Neural progenitor cell (in vitro differentiated cells): Measurements from ENCODE around the gene GLIPR2. TPM values are rescaled to one million over a fixed set of nuclear protein-coding genes. Genes with fewer than 3 reads are reported as not detected.

Experiments used
- DNase-seq: peaks from one replicate; pipeline ENCODE4 v3.0.0-alpha.2; 2016; ENCODE audit warnings: low spot score
- H2AFZ ChIP-seq: fragments of 200-600 bp; sonication (generic); replicated peaks from 2 replicates; pipeline ENCODE4 v1.6.1; 2016; ENCODE audit warnings: antibody characterized with exemption
- H3F3A ChIP-seq: fragments of 200-600 bp; sonication (generic); 2 replicates; pipeline ENCODE4 v1.6.1; 2016; ENCODE audit warnings: antibody characterized with exemption, low read depth
- H3K27ac ChIP-seq: fragments of 200-600 bp; sonication (generic); 2 replicates; pipeline ENCODE4 v1.5.1; 2016; ENCODE audit warnings: mild to moderate bottlenecking
- H3K27me3 ChIP-seq: fragments of 200-600 bp; sonication (generic); 2 replicates; pipeline ENCODE4 v1.6.1; 2016; ENCODE audit warnings: mild to moderate bottlenecking, moderate library complexity
- H3K36me3 ChIP-seq: fragments of 200-600 bp; sonication (generic); 2 replicates; pipeline ENCODE4 v1.5.1; 2016
- H3K4me1 ChIP-seq: fragments of 200-600 bp; sonication (generic); 2 replicates; pipeline ENCODE4 v1.6.1; 2016; ENCODE audit warnings: mixed run types
- H3K4me2 ChIP-seq: fragments of 200-600 bp; sonication (generic); 2 replicates; pipeline ENCODE4 v1.6.1; 2016
- H3K4me3 ChIP-seq: fragments of 200-600 bp; sonication (generic); 2 replicates; pipeline ENCODE4 v1.5.1; 2016
- H3K79me2 ChIP-seq: fragments of 200-600 bp; sonication (generic); 2 replicates; pipeline ENCODE4 v1.6.1; 2016; ENCODE audit warnings: low read depth
- H3K9ac ChIP-seq: fragments of 200-600 bp; sonication (generic); 2 replicates; pipeline ENCODE4 v1.6.1; 2016
- H3K9me3 ChIP-seq: fragments of 200-600 bp; sonication (generic); 2 replicates; pipeline ENCODE4 v1.5.1; 2016; ENCODE audit warnings: low read depth
- H4K20me1 ChIP-seq: fragments of 200-600 bp; sonication (generic); 2 replicates; pipeline ENCODE4 v1.6.1; 2016; ENCODE audit warnings: low read depth
- H3K27ac Mint-ChIP-seq: 3 replicates; pipeline ENCODE4 v1.8.0; 2021; ENCODE audit warnings: mixed read lengths
- H3K27me3 Mint-ChIP-seq: 2 replicates; pipeline ENCODE4 v1.8.0; 2022; ENCODE audit warnings: low read depth, mild to moderate bottlenecking, inconsistent platforms, moderate library complexity, mixed read lengths; ENCODE audit not compliant: insufficient read depth
- H3K36me3 Mint-ChIP-seq: 3 replicates; pipeline ENCODE4 v1.8.0; 2021; ENCODE audit warnings: mixed read lengths
- H3K4me1 Mint-ChIP-seq: 3 replicates; pipeline ENCODE4 v1.8.0; 2021; ENCODE audit warnings: mixed read lengths
- H3K4me3 Mint-ChIP-seq: 3 replicates; pipeline ENCODE4 v1.8.0; 2021; ENCODE audit warnings: mild to moderate bottlenecking, moderate library complexity, mixed read lengths
- H3K9me3 Mint-ChIP-seq: 3 replicates; pipeline ENCODE4 v1.8.0; 2020; ENCODE audit warnings: mixed read lengths
- CTCF ChIP-seq: fragments of 200-600 bp; sonication (generic); IDR thresholded peaks from 2 replicates; pipeline ENCODE4 v1.5.1; 2017; ENCODE audit warnings: antibody characterized with exemption, mild to moderate bottlenecking
- EZH2 ChIP-seq: fragments of 200-600 bp; sonication (generic); IDR thresholded peaks from 2 replicates; pipeline ENCODE4 v1.6.1; 2017; ENCODE audit warnings: antibody characterized with exemption, mild to moderate bottlenecking, moderate library complexity
- EZH2phosphoT487 ChIP-seq: fragments of 200-600 bp; sonication (generic); IDR thresholded peaks from 2 replicates; pipeline ENCODE4 v1.6.1; 2017; ENCODE audit warnings: antibody characterized with exemption
- total RNA-seq: library from RNA; depleted of rRNA; stranded (reverse); fragments of >200 nt; gene quantifications from 2 replicates; pipeline ENCODE4 v1.2.3, GENCODE V29; 2015; ENCODE audit warnings: low replicate concordance

The GLIPR2 gene
- total RNA-seq, 1 donor from 2014 or later, result 12.4 TPM

- peak; percentile 43 for TF ChIP-seq CTCF
- no peak for TF ChIP-seq EZH2
- H3F3A ChIP-seq, result no peaks in the 10 kb centered on the region
- Mint-ChIP-seq H3K27me3 (peaks cover 5% of the 10 kb centered on the region), H3K4me1 (peaks cover 13% of the 10 kb centered on the region), H3K4me3 (no peak overlapping the region), H3K27ac (no peak overlapping the region), H3K9me3 (no peaks in the 10 kb centered on the region), H3K36me3 (peaks cover 41% of the 10 kb centered on the region)
- no peak overlapping the region for H2AFZ ChIP-seq
- H3K9ac ChIP-seq, result no peak overlapping the region
- peaks cover 10% of the 10 kb centered on the region for H3K36me3 ChIP-seq
- peaks cover 23% of the 10 kb centered on the region for H3K79me2 ChIP-seq
- H3K27me3 ChIP-seq, result no peaks in the 10 kb centered on the region
- peak; percentile 35 for DNase-seq
- no peak overlapping the region for H3K27ac ChIP-seq
- H3K4me2 ChIP-seq, result no peak overlapping the region
- no peak overlapping the region for H3K4me3 ChIP-seq
- H4K20me1 ChIP-seq, result peaks cover 38% of the 10 kb centered on the region
- no peaks in the 10 kb centered on the region for H3K4me1 ChIP-seq
- H3K9me3 ChIP-seq, result no peaks in the 10 kb centered on the region
Measured at GRCh38 chr9:36204906-36205547, 68.5 kb downstream of the GLIPR2 start.

GRCh38 chr9:36207016-36207415 lies 70.5 kb downstream of the GLIPR2 start:
- TF ChIP-seq EZH2 (no peak), CTCF (no peak), EZH2phosphoT487 (no peak)
- H3K36me3 ChIP-seq, result peaks cover 2% of the 10 kb centered on the region
- Mint-ChIP-seq H3K4me3 (no peak overlapping the region), H3K9me3 (no peaks in the 10 kb centered on the region), H3K27me3 (peaks cover 5% of the 10 kb centered on the region), H3K4me1 (peaks cover 19% of the 10 kb centered on the region), H3K27ac (peak overlapping the region; percentile 69), H3K36me3 (peaks cover 43% of the 10 kb centered on the region)
- no peak overlapping the region for H3K4me3 ChIP-seq
- peaks cover 34% of the 10 kb centered on the region for H3K79me2 ChIP-seq
- H3K9ac ChIP-seq, result no peak overlapping the region
- peaks cover 58% of the 10 kb centered on the region for H4K20me1 ChIP-seq
- no peak overlapping the region for H3K4me2 ChIP-seq
- no peaks in the 10 kb centered on the region for H3K27me3 ChIP-seq
- no peaks in the 10 kb centered on the region for H3F3A ChIP-seq
- H3K27ac ChIP-seq, result no peak overlapping the region
- H3K9me3 ChIP-seq, result no peaks in the 10 kb centered on the region
- no peak for DNase-seq
- H2AFZ ChIP-seq, result no peak overlapping the region
- H3K4me1 ChIP-seq, result no peaks in the 10 kb centered on the region

- H3K4me3 ChIP-seq, result no peak overlapping the region
- H3K36me3 ChIP-seq, result peaks cover 2% of the 10 kb centered on the region
- no peak for DNase-seq
- no peaks in the 10 kb centered on the region for H3K4me1 ChIP-seq
- Mint-ChIP-seq H3K4me3 (no peak overlapping the region), H3K36me3 (peaks cover 40% of the 10 kb centered on the region), H3K4me1 (peaks cover 19% of the 10 kb centered on the region), H3K27me3 (peaks cover 5% of the 10 kb centered on the region), H3K27ac (peak overlapping the region; percentile 5), H3K9me3 (no peaks in the 10 kb centered on the region)
- no peaks in the 10 kb centered on the region for H3F3A ChIP-seq
- peaks cover 63% of the 10 kb centered on the region for H4K20me1 ChIP-seq
- no peak overlapping the region for H3K4me2 ChIP-seq
- no peaks in the 10 kb centered on the region for H3K9me3 ChIP-seq
- TF ChIP-seq CTCF (no peak), EZH2 (no peak), EZH2phosphoT487 (no peak)
- H3K9ac ChIP-seq, result no peak overlapping the region
- no peak overlapping the region for H2AFZ ChIP-seq
- peaks cover 34% of the 10 kb centered on the region for H3K79me2 ChIP-seq
- no peaks in the 10 kb centered on the region for H3K27me3 ChIP-seq
- H3K27ac ChIP-seq, result no peak overlapping the region
Measured at GRCh38 chr9:36207546-36208012, 71.0 kb downstream of the GLIPR2 start.
